NCI-H146 treated with DMSO at 0.1 percent for 48 hours (cell line): Measurements from ENCODE around the gene ZNF407.

Experiments
- DNase-seq: peaks from one replicate; lab custom pipeline; 2025; ENCODE audit not compliant: unreplicated experiment; lab: John Stamatoyannopoulos, UW

Gene ZNF407

DNA sequence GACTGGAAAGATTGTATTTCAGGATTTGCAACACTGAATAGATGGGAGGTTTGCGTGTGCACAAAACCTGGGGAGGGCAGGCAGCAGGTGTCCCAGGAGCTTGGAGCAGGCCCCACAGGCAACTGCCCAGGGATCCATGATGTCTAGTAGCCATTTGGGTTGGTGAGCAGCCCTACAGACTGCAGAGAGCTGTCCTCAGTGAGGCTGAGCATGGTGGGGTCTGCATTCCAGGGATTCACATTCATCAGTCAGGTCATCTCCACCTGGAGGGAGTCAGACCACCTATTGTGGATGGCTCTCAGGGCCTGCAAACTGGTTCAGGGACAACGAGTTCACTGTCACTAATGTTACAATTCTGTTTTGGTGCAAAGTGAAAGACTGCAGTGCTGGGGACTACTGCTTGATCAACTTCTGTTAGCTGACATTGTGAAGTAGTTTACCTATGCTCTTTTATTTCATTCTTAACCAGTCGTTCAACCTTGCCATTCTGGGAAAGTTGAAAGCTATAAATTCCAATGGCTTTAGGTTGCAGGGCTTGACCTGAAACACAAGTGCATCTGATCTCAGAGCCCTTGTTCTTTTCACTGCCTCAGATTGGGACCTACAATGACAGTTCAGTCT lies 222.6 kb downstream of the ZNF407 start:
- no peak for DNase-seq

DNA sequence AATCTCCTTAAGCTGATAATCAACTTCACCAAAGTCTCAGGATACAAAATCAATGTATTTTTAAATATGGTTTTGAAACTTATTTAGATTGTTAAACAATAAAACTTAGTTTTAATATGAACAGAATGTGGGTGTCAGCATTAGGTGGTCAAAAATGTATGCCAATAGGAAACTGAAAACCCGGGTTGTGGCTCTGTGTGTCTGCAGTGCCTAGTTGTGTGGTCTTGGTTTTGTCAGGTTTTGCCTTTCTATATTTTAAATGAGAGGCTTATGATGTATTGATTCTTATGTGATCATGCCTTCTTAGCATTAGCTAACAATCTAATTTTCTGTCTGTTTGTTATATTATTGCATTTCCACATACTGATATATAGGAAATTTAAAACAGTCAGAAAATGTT lies 227.8 kb downstream of the ZNF407 start:
- no peak for DNase-seq

GRCh38 chr18:74826572-74826971 lies 228.9 kb downstream of the ZNF407 start:
- DNase-seq: no peak

GRCh38 chr18:74828200-74828599 lies 230.5 kb downstream of the ZNF407 start:
- no peak for DNase-seq

DNA sequence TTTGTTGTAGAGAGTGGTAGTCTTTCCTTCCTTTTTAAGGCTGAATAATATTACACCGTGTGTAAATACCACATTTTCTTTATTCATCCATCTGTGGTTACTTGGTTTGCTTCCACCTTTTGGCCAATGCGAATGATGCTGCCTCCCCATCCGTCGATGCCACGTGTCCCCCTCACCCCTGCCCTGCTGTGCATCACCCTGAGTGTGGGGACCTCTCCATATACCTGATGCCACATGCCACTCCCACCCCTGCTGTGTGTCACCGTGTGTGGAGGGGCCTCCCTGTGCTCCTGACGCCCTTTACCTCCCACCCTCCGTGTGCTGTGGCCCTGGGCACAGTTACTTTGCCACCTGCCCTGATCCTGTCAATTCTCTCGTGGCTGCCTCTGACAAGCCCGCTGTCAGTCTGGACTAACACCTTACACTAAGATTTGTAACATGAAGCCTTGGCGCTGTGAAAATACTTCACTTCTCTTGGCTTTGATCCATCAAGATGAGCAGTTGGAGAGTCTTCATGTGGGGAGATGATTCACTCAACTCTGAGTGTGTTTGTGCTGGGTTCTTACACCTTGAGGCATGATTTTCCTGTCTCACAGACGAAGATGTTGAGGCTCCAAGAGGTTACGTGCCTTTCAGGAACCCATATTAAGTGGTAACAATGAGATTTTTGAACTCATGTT lies 234.0 kb downstream of the ZNF407 start:
- DNase-seq: no peak

DNA sequence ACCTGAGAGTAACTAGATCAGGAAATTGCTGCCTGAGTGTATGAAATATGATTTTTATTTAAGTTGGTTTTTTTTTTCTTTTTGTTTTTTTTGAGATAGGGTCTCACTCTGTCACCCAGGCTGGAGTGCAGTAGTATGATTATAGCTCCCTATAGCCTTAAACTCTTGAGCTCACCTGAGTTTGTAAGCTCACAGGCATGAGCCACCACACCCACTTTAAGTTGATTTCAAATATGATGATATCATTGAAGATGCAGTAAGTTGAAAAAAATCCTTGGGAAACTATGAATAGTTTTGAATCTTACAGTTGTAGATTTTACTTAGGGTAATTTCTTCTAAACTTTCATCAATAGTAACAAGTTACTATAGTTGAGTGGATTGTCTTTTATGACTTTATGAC lies 234.7 kb downstream of the ZNF407 start:
- no peak for DNase-seq

GRCh38 chr18:74832999-74833398 lies 235.3 kb downstream of the ZNF407 start:
- no peak for DNase-seq

DNA sequence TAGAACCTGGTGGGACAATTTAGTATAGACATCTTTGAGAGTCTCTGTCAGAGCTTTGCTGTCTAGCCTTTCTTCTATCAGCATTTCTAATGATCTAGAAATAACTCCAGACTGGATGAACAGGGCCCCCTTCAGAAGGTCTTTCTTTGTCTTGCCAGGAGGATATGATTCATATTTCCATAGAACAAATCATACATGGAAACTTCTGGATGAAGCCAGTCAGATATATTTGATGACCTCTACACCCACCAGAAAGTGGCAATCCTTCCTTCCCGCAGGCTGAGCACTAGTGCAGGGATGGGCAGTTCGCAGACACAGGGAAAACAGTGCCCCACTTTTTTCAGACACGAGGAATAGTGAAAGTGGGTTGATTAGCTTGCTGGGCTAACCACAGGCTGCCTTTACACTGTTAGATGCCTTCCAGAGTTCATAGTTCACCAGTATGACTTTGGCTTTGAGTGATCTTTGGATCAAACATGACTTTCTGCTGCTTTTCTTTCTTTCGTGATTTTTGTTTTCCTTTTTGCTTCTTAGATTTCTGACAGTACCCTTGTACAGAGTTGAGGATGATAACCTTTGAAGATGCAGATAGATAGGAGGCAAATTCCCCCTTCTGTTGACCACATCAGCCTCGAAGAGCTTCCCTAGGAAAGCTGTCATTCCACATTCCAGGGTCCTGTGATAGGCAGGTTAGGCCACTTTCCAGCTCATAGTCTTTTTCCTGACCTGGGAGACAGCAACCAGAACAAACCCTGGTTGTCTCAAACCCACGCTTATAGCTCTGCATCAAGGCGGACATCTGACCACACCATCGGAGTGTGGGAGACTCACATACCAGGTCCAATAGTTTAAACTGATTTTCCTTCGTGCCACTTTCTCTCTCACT lies 237.0 kb downstream of the ZNF407 start:
- DNase-seq: no peak

GRCh38 chr18:74836296-74837139 lies 238.8 kb downstream of the ZNF407 start:
- DNase-seq: peak; percentile 90

- no peak for DNase-seq
Observed at GRCh38 chr18:74840492-74841167, 243.0 kb downstream of the ZNF407 start.

DNA sequence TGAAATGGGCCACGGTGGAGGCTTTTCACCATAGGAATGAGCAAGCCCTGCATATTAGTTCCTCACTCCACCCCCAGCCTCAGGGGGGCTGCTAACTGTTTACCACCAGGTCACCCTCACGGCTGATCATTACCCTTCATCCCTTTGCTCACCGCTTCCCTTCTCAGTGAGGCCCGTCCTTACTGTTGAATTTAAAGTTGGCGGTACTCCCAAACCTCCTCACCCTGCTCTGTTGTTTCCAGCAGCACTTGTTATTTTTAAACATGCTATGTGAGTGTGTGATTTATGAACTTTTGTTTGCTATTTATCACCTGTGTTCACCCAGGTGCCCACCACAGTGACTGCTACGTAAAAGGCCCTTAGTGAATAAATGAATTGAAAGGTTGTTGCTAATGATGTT lies 243.6 kb downstream of the ZNF407 start:
- no peak for DNase-seq

DNA sequence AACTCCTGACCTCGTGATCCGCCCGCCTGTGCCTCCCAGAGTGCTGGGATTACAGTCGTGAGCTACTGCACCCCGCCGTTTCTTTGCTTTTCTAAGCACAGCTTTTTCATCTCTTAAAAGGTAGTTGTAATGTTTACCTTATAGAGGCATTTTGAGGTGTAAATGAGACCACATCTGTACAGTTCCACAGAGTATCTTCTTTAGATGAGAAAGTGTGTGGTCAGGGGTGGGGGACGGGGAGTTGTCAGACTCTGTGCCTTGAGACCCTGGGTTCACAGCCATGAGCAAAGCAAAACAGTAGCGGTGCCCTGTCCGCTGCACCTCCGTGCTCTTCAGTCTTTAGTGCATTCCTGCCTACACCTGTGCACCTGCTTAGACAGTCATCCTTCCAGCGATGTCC lies 251.6 kb downstream of the ZNF407 start:
- DNase-seq: no peak

GRCh38 chr18:74856434-74856833 lies 258.8 kb downstream of the ZNF407 start:
- DNase-seq: no peak

GRCh38 chr18:74856928-74857327 lies 259.3 kb downstream of the ZNF407 start:
- DNase-seq: no peak

- DNase-seq: no peak
Observed at GRCh38 chr18:74857901-74858300, 260.2 kb downstream of the ZNF407 start.

DNA sequence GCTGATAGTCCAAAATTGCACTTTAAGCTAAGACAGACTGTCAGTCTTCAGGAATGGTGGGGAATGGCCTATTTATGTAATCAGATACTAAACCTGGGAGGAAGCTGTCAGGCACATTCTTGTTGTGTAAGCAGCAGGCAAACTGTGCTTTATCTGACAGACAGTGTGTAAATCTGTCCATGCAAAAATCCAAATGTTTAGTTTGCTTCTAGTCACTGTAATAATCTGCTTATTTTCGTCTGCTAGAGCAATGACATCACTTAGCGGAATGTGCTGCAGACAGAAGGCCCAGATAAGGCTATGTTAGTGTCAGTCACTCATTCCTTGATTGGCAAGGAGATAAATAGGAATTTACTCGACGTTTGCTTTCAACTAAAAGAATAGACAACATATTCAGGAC lies 263.5 kb downstream of the ZNF407 start:
- no peak for DNase-seq

DNA sequence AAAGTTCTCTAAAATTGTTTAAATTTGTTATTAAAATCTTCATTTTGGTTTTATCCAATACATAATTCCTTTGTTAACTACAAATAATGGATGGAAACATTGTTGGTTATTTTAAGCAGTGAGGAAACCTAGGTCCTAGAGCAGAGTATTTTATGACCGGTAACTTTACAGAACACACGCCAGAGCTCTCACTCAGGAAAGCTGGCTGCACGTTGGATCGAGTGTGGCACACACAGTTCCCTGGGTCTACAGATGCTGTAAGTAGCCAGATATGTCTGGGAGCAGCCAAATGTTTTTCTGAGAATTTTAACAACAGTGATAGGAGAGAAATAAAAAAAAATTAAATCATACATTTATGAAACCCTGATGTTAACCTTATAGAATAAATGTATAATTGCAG lies 264.4 kb downstream of the ZNF407 start:
- DNase-seq: no peak

DNA sequence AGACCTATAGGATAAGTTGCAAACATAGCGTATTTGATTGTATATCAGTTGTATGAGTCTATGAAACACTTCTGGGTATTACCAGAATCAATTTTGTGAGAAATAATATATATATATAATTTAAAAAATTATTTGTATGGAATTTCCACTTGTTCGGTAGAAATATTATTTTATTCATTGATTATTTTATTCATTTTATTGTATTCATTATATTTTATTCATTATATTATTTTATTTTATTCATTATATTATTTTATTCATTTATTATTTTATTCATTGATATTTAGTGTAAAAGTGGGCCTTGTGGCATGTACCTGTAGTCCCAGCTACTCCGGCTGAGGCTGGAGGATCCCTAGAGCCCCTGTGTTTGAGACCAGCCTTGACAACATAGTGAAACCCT lies 268.9 kb downstream of the ZNF407 start:
- no peak for DNase-seq

DNA sequence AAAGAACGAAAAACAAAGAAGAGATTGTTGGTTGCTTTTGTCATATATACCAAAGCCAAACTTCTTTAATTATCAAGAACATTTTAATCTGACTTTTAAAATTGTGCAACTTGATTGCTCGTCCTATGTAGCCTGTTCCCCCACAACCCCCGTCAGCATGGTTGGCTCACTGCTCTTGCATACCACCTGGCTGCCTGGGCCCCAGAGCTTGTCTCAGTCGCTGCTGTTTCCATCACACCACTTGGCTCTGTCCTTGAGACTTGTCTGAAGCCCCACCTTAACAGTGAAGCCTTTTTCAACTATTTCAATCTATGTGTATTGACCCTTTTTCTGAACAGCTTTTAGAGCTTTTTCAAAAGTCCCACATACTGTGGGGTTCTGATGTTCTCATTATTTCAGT lies 270.8 kb downstream of the ZNF407 start:
- no peak for DNase-seq
